ENCODE results near the gene DCBLD2.

DNA sequence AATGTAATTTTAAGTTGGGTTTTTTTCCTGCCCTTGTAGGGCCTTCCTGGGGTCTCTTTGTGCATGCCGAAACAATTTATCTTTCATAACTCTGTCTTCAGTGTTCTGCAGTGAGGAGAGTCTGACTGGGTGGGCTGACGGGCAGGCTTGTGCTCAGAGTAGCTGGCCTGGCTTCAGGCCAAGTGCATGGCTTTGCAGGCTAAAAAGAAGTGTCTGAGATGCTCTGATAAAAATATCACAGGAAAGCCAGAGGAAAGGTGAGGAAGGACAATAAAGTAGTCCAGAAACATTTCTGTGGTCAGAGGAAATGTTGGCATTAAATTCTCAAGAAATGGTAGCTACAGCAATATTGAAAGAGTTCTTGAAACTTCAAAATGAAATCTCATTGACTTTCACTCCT lies 112.8 kb downstream of the DCBLD2 start:
- TF ChIP-seq CTCF (conservative IDR thresholded peaks at IDR 0.05) (no peak), EZH2 (IDR thresholded peaks at IDR 0.05; ENCODE audit: low read depth) (no peak)
